Measurements from ENCODE around the gene BOLL. TPM values are rescaled to one million over a fixed set of nuclear protein-coding genes. Genes with fewer than 3 reads are reported as not detected.

Gene BOLL
- total RNA-seq, 4 donors from 2014 or later, result not detected

DNA sequence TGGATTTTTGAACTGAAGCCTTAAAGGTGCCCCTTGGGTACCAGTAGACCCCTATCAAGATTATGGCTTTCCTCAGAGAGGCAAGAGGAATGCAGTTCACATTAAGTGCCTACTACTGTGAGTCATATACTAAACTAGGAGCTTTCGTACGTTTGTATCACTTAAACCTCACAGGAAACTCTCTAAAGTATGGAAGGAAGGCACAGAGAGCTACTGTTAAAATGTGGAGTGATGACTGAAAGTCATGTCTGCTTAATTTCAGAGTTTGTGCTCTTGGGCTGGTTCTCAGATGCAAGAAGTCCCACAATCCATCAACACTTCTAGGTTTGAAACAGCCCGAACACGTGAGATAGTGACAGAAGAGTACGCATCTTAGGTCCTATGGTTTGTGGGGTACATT is 23.9 kb upstream of the BOLL start:
- H3K27me3 ChIP-seq, result no peaks in the 10 kb centered on the region
- TF ChIP-seq, protein P1, sequence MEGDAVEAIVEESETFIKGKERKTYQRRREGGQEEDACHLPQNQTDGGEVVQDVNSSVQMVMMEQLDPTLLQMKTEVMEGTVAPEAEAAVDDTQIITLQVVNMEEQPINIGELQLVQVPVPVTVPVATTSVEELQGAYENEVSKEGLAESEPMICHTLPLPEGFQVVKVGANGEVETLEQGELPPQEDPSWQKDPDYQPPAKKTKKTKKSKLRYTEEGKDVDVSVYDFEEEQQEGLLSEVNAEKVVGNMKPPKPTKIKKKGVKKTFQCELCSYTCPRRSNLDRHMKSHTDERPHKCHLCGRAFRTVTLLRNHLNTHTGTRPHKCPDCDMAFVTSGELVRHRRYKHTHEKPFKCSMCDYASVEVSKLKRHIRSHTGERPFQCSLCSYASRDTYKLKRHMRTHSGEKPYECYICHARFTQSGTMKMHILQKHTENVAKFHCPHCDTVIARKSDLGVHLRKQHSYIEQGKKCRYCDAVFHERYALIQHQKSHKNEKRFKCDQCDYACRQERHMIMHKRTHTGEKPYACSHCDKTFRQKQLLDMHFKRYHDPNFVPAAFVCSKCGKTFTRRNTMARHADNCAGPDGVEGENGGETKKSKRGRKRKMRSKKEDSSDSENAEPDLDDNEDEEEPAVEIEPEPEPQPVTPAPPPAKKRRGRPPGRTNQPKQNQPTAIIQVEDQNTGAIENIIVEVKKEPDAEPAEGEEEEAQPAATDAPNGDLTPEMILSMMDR (IDR thresholded peaks at IDR 0.05), result no peak
- TF ChIP-seq POLR2A (IDR thresholded peaks at IDR 0.05) (no peak), EP300 (IDR thresholded peaks at IDR 0.05) (no peak)
- H3K9me3 ChIP-seq, result no peaks in the 10 kb centered on the region
- no peaks in the 10 kb centered on the region for H3K36me3 ChIP-seq
- no peak overlapping the region for H3K27ac ChIP-seq
- DNase-seq (ENCODE audit: low spot score in 2 of 2), result no peak
- H3K4me1 ChIP-seq, result peaks cover 0 to 22% (median 5%) of the 10 kb centered on the region in 4 donors
- WGBS, 2 donors, result 80 to 84% methylated on average over 5 of the region's 5 CpGs
- no peak overlapping the region for H3K4me3 ChIP-seq

DNA sequence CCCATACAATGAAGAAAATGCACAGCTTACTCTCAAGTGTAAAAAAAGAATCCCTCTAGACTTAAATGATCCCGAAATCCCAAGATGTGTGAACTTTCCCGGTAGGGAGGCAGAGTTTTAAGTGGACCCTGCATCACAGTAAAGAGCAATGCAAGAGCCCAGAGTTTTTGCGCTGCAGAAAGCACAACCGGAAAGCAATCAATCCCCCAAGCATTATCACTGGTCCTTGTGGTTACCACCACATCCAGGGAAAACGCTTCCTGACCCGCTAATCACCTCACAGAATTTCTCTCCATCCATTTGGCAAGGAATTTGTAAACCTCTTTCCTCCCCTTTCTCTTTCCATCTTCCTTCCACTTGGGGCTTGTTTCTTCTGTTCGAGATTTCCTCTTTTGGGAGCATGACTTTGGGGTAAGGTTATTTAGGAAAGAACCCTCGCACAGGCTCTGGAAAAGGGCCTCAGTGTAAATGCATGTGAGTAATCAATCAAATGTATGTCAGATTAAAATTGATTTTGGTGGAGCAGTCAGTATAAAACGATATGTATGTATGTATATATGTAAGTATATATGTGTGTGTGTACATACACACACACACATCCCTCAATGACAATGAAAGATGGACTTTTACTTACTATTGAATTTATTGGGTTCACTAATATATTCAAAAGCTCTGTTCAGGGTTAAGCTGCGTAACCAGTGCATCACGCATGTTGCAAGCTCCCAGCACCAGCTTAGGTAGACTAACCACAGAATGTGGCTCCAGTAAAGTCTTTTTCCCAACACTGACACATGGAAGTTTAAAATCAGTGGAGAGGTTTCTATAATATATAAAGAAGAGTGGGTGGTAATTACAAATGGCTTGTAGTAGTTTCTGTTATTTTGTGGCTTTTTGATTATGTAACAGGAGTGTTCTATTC is 20.9 kb upstream of the BOLL start:
- DNase-seq (ENCODE audit: low spot score in 2 of 2), result no peak
- Histone ChIP-seq H3K9me3 (no peaks in the 10 kb centered on the region), H3K4me3 (peak overlapping the region; percentile 69 to 85 (median 76)), H3K27ac (peak overlapping the region in 3 of 4 donors; percentile 70 to 85 (median 75)), H3K4me1 (peaks cover 0 to 34% (median 11%) of the 10 kb centered on the region in 4 donors), H3K27me3 (no peaks in the 10 kb centered on the region), H3K36me3 (no peaks in the 10 kb centered on the region)
- 31% methylated on average over 11 of the region's 11 CpGs for WGBS, 2 donors
- no peak for TF ChIP-seq EP300 (IDR thresholded peaks at IDR 0.05)
- TF ChIP-seq, protein P1 (IDR thresholded peaks at IDR 0.05), result no peak
- no peak for TF ChIP-seq POLR2A (IDR thresholded peaks at IDR 0.05)

DNA sequence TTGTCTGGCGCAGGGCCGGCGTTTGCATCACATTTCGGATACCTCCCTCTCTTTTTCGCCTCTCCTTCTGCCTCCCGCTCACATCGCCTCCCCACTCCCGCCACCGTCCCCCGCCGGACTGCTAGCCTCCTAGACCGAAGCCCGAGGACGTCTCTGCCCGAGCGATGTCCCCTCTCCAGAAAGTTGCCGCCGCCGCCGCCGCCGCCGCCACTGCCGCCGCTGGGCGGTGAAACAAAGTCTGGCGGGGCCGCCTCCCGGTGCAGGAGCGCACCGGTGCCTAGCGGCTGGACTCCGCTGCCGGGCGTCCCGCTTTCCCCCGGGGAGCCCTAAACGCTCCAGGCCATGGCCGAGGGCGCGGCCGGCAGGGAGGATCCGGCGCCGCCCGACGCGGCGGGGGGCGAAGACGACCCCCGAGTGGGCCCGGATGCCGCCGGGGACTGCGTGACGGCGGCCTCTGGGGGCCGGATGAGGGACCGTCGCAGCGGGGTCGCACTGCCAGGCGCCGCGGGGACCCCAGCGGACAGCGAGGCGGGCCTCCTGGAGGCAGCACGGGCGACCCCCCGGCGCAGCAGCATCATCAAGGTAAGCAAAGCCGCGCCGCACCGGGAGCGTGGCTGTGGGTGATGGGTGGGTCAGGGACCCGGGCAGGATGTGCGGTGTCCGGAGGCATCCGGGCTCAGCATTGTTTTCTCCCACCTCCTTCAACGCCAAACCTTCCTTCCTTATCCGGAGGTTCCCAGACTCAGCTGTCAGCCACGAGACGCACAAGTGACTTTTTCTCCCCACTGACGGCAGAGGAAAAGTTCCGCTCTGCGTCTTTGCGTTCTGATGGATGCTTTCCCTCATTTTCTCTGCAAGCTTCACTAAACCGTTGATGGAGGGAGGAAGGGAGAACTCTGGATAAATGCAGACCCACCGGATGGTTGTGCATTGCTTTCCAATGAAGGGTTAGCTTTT is 19.9 kb upstream of the BOLL start:
- Histone ChIP-seq H3K9me3 (no peaks in the 10 kb centered on the region), H3K4me1 (peaks cover 0 to 34% (median 11%) of the 10 kb centered on the region in 4 donors), H3K27me3 (no peaks in the 10 kb centered on the region), H3K27ac (peak overlapping the region; percentile 70 to 85 (median 73)), H3K36me3 (no peaks in the 10 kb centered on the region), H3K4me3 (peak overlapping the region; percentile 69 to 85 (median 76))
- peak in 1 of 2 donors; percentile 52 for TF ChIP-seq EP300 (IDR thresholded peaks at IDR 0.05)
- no peak for TF ChIP-seq POLR2A (IDR thresholded peaks at IDR 0.05)
- WGBS, 2 donors, result 1 to 2% methylated on average over 32 to 78 of the region's 92 CpGs
- DNase-seq (ENCODE audit: low spot score in 2 of 2), result peak in 1 of 2 donors; percentile 44

GRCh38 chr2:197804049-197804757 is 19.1 kb upstream of the BOLL start, which contains the start of gene PLCL1:
Gene PLCL1 (plus strand): TSS chr2:197804593.
- WGBS, 2 donors, result 1% methylated on average over 42 to 44 of the region's 50 CpGs

More at GRCh38 chr2:197804049-197804757, 19.1 kb upstream of the BOLL start, which contains the start of gene PLCL1:
- Histone ChIP-seq H3K9me3 (no peaks in the 10 kb centered on the region), H3K27ac (peak within 1 kb of the TSS; percentile 70 to 85 (median 73)), H3K27me3 (no peaks in the 10 kb centered on the region), H3K4me1 (peaks cover 0 to 34% (median 11%) of the 10 kb centered on the region in 4 donors), H3K4me3 (peak within 1 kb of the TSS; percentile 69 to 85 (median 76)), H3K36me3 (no peaks in the 10 kb centered on the region)
- peak in 1 of 2 donors; percentile 82 for TF ChIP-seq EP300 (IDR thresholded peaks at IDR 0.05)
- TF ChIP-seq, protein P1 (IDR thresholded peaks at IDR 0.05), result peak in 1 of 5 experiments; percentile 47
- peak in 1 of 2 donors; percentile 90 for TF ChIP-seq POLR2A (IDR thresholded peaks at IDR 0.05)
- peak; percentile 72 to 77 for DNase-seq (ENCODE audit: low spot score in 2 of 2)

All from tibial nerve (tissue), 4 donors.